GM19023 (cell line): ENCODE results near the gene COL4A1.

Source experiments
- ATAC-seq: cut with Tn5 transposase; IDR thresholded peaks from one replicate; pipeline ENCODE4 v1.9.1; 2021; ENCODE audit warnings: mild to moderate bottlenecking, moderate library complexity; ENCODE audit not compliant: unreplicated experiment

Gene COL4A1

GRCh38 chr13:110297766-110298504 lies 9.0 kb downstream of the COL4A1 start:
- no peak for ATAC-seq

GRCh38 chr13:110297011-110297410 lies 9.9 kb downstream of the COL4A1 start:
- no peak for ATAC-seq

- no peak for ATAC-seq
Observed at GRCh38 chr13:110294622-110295021, 12.3 kb downstream of the COL4A1 start.

- ATAC-seq: no peak
Observed at GRCh38 chr13:110294146-110294545, 12.8 kb downstream of the COL4A1 start.

- no peak for ATAC-seq
Observed at GRCh38 chr13:110293649-110294048, 13.3 kb downstream of the COL4A1 start.

- ATAC-seq: no peak
Observed at GRCh38 chr13:110293037-110293436, 13.9 kb downstream of the COL4A1 start.

GRCh38 chr13:110291286-110291685 lies 15.7 kb downstream of the COL4A1 start:
- no peak for ATAC-seq

- ATAC-seq: no peak
Observed at GRCh38 chr13:110290826-110291225, 16.1 kb downstream of the COL4A1 start.

GRCh38 chr13:110290153-110290552 lies 16.8 kb downstream of the COL4A1 start:
- no peak for ATAC-seq

GRCh38 chr13:110289661-110290060 lies 17.3 kb downstream of the COL4A1 start:
- ATAC-seq: no peak

GRCh38 chr13:110289174-110289573 lies 17.8 kb downstream of the COL4A1 start:
- ATAC-seq: no peak

- ATAC-seq: no peak
Observed at GRCh38 chr13:110286833-110287819, 19.8 kb downstream of the COL4A1 start.

GRCh38 chr13:110285991-110286832 lies 20.7 kb downstream of the COL4A1 start:
- ATAC-seq: no peak

- ATAC-seq: no peak
Observed at GRCh38 chr13:110284779-110285484, 22.0 kb downstream of the COL4A1 start.

- no peak for ATAC-seq
Observed at GRCh38 chr13:110283736-110284517, 23.0 kb downstream of the COL4A1 start.

- no peak for ATAC-seq
Observed at GRCh38 chr13:110282316-110282841, 24.6 kb downstream of the COL4A1 start.

- ATAC-seq: no peak
Observed at GRCh38 chr13:110281736-110282135, 25.2 kb downstream of the COL4A1 start.

GRCh38 chr13:110280985-110281688 lies 25.8 kb downstream of the COL4A1 start:
- no peak for ATAC-seq
